CD4-positive, alpha-beta T cell treated with Interferon gamma for 1 hour (primary cell): Measurements from ENCODE around the gene CCDC158.
"Not testable (repeated sequence)": the region's sequence is repeated elsewhere in the genome, so short reads cannot be mapped to it uniquely, and the experiment has no call there.

Experiments used
- DNase-seq: peaks from one replicate; pipeline ENCODE4 v3.0.0-alpha.2; 2020

The CCDC158 gene

DNA sequence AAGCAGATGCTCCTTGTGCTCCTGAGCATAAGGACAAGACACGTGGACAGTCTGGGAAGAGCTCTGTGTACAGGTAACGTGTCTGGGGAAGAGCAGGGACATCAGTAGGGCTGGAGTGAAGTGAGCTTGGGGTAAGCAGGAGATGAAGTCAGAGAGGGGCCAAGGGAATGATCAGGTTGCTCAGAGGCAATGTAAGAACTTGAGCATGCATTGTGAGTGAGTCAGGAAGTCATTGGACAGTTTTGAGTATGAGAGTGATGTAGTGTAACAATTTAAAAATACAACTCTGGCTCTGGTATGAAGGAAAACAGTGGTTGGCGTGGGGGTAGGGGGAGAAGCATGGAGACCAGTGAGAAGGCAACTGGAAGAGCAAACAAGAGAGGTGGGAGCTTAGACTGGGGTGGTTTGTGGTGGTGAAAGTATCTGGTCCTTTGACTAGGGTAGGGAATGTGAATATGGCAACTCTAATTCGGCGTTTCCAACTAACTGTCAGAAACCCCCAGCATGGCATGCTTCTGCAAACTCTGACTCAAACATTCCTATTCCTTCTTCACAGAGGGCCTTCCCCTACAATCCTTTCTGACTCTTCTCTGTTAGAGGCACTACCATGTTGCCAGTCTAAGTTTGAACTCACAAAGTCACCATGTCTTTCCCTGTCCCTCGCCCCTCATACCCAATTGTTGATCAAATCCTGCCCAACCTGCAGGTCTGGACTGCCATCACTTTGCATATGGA, 57.2 kb downstream of the CCDC158 start:
- DNase-seq, result no peak

DNA sequence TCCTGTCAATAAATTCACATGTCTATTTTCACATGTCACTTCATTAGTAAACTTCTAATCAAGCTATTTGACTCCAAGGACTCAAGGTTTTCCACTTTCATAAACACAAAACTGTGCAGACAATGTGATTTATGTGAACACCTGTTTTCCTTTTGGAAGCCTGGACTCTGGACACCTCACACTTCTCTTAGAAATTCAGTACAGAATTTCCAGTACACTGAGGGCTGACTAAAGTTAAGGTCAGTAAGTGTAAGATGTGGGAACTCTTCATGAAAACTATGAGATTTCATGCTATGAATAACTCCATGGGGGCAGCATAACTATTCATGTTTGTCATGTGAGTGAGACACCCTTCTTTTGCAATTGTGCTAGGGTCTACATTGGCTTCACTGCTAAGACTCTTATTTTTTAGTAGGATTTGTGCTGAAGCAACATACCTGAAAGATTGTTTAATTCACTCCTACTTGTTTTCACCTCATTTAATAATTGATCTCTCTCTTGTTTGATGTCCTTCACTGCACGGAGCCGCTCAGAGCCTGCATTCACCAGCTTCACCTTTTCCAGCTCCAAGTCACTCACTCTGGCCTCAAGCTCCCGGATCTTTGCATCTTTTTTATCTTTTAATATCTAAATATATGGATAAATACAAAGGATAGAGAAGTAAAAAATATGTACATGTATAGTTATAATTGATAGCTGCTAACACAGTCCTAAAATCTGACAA, 59.1 kb downstream of the CCDC158 start:
- DNase-seq, result no peak

- DNase-seq, result not testable (repeated sequence)
Measured at GRCh38 chr4:76359881-76360466, 61.0 kb downstream of the CCDC158 start.

DNA sequence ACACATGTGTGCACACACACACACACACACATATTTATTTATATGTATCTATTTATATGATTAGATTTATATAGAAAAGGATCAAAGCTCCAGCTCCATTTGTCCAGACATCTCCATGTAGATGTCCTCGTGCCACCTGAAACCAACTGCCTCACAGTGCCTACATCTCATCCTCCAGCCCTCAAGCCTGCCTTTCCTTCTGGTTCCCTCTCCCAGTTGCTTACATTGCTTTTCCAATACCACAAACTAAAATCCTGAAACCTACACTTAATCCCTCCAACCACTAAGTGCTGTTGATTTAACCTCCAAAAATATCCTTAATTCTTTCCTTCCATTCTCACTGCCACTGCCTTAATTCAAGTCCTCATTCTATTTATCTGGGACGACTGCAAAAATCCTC, 63.0 kb downstream of the CCDC158 start:
- no peak for DNase-seq

- DNase-seq, result no peak
Measured at GRCh38 chr4:76354517-76355473, 66.1 kb downstream of the CCDC158 start.

- DNase-seq, result no peak
Measured at GRCh38 chr4:76342803-76343202, 78.1 kb downstream of the CCDC158 start.

DNA sequence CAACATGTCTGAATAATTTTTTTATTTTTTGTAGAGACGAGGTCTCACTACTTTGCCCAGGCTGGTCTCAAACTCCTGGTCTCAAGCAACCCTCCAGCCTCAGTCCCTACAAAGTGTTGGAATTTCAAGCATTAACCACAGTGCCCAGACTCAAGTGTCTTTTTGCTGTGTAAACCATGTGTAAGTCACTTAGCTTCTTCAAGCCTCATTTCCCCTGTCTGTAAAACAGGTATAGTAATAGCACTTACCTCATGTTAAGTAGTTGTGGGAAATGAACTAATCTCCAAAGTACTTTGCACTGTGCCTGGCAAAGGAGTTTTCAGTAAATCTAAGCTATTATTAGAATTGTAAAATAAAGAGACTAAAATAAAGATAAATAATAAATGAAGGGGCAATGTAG, 78.8 kb downstream of the CCDC158 start:
- DNase-seq, result no peak

- DNase-seq, result no peak
Measured at GRCh38 chr4:76341063-76341462, 79.9 kb downstream of the CCDC158 start.

GRCh38 chr4:76339364-76339763, 81.6 kb downstream of the CCDC158 start:
- DNase-seq, result no peak

DNA sequence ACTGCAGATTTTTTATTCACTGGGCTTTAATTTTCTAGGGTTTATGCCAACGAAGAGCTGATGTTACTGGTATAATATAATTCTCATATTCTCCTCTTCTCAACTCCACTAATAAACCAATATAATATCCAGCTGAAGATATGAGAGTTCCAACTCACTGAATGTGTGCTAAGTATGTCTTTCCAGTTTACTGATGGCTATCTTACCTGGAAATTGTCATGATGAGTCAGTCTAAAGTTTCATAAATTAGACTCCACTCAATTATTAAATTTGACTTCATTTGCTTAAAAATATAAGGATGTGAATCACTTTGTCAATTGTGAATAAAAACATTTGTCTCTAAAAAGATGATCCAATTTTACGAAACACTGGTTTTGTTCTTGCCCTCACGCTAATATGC, 86.1 kb downstream of the CCDC158 start:
- no peak for DNase-seq

DNA sequence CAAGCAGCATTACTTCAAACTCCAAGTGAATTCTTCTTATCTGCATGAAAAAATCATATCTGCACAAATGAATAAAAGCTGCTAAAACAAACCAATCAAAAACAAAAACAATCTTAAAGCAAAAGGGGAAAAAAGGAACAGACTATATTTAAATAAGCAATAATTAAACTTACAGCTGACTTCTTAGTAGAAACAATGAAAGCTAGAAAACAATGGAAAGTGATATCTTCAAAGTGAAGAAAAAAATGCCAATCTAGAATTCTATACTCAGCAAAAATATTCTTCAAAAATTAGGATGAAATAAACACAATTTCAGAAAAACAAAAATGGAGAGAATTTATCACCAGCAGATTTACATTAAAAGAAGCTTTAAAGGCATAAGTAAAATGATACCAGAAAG, 94.4 kb downstream of the CCDC158 start:
- DNase-seq, result no peak

DNA sequence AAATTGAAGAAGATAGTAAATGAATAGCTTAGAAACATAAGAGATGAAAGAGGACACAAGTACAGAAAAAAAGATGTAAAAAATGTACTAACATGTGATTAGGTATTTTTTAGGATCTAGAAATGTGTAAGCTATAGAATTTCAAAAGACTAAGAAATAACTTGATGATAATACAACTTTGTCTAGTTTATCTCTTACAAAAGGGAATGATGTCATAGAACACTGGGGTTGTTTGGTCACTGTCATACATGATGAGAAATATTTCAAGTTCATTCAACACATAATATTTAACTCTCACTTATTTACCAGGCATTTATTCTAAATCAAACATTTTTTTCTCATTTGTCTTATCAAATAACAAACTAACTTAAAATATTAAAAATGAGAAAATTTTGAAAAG, 95.9 kb downstream of the CCDC158 start:
- no peak for DNase-seq

- DNase-seq, result no peak
Measured at GRCh38 chr4:76322236-76322635, 98.7 kb downstream of the CCDC158 start.

GRCh38 chr4:76316131-76316530, 104.8 kb downstream of the CCDC158 start:
- DNase-seq, result no peak

GRCh38 chr4:76315267-76315918, 105.5 kb downstream of the CCDC158 start:
- no peak for DNase-seq

DNA sequence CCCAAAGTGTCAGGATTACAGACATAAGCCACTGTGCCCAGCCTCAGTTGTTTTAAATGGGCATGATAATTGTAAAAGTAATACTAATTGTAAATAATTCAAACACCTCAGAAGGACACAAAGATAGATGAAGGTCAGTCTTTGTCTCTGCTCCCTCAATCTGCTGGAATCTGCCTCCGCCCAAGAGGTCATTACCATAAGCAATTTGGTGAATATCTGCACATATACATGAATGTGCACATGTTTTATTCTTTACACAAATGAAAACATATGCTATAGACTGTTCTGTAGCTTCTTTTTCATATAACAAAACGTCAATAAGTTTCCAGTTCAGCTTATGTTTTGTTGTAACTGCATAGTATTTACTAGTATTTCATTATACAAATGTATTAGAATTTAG, 107.4 kb downstream of the CCDC158 start:
- no peak for DNase-seq

- no peak for DNase-seq
Measured at GRCh38 chr4:76312457-76312856, 108.5 kb downstream of the CCDC158 start.

DNA sequence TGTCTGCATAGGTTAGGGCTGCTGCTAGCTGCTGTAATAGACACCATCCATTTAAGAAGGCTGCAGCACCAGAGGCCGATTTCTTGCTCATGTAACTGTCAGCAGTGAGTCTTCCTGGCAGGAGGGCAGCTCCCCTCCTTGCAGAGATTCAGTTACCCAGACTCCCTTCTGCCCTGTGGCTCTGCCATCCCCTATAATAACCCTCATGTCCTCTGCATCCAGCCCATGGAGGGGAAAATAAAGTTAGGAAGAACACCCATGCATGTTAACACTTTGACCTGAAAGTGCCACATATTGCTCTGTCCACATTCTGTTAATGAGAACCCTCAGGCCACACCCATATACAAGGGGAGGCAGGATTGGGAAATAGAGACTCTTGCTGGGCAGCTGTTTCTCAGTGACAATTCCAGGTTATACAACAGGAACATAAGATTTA, 109.0 kb downstream of the CCDC158 start:
- DNase-seq, result no peak

GRCh38 chr4:76310683-76311082, 110.3 kb downstream of the CCDC158 start:
- no peak for DNase-seq

DNA sequence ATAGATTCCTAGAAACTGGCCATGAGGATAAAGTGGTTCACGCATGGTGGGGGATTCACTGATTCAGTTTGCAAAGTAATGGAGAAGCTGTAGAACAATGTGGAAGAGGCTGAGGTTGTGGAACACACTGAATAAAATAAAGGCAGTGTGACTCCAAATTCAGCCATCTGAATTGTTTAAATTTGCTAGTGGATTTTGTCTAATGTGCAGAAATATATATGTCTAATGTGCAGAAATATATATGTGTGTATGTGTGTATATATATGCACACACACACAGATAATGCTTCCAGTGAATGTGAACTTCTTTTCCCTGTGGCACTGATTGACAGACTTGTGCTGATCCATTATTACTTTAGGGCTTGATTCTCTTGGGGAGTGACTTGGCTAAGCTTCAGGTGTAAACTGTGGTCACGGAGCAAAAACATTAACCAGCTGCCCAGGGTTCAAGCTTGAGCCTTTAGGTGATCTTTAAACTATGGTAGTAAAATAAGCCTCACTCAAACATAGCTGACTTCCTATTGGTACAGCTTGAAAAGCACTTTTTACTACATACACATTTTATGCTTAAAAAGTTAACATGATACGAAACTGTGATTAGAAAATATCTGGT, 110.9 kb downstream of the CCDC158 start:
- DNase-seq, result no peak

- no peak for DNase-seq
Measured at GRCh38 chr4:76308548-76308947, 112.4 kb downstream of the CCDC158 start.

DNA sequence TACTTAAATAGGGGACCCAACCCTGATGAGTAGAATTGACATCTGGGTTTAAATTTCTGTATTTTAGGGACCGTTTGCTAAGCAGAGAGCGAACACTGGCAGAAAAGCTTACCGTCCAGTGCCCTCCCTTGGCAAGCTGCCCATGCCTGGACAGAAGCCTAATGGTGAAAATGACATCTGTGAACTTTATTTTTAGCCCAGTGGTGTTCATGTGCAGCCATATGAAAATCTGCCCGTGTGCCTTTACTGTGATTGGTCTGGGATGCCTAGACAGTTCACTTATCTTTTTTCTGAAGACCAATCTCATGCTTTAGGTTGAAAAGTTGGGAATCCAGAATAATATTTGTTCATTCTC, 113.3 kb downstream of the CCDC158 start:
- DNase-seq, result no peak
